GM12878 (cell line): Measurements from ENCODE around the gene CD82. TPM values are rescaled to one million over a fixed set of nuclear protein-coding genes. Genes with fewer than 3 reads are reported as not detected.

Source experiments
- ATAC-seq: fragments of 200-7000 bp; cut with Tn5 transposase; 3 replicates; pipeline ENCODE4 v1.9.1; 2020; ENCODE audit warnings: mild to moderate bottlenecking, moderate library complexity
- BruUV-seq: library from RNA; stranded (reverse); fragments of 400-500 nt; replicated peaks from 2 replicates; lab custom pipeline; 2021; lab: Mats Ljungman, UMichigan
- CTCF ChIA-PET: fragments of 300-600 bp; sonication (Branson Sonifier 250); formaldehyde crosslinking; extraction: SDS; loops from one replicate; lab custom pipeline; 2021; ENCODE audit warnings: inconsistent platforms; lab: Yijun Ruan, JAX
- POLR2A ChIA-PET: fragments of 350-600 bp; formaldehyde crosslinking; extraction: SDS; loops from one replicate; lab custom pipeline; 2021; ENCODE audit warnings: inconsistent platforms; lab: Charles Lee
- RAD21 ChIA-PET: fragments of 300-600 bp; sonication (Branson Sonifier 250); formaldehyde crosslinking; loops from one replicate; lab custom pipeline; 2023; ENCODE audit warnings: antibody characterized with exemption; ENCODE audit not compliant: unreplicated experiment; lab: Charles Lee
- SMC1A ChIA-PET: fragments of 300-600 bp; sonication (Branson Sonifier 250); formaldehyde crosslinking; loops from one replicate; lab custom pipeline; 2023; ENCODE audit not compliant: unreplicated experiment, uncharacterized antibody; lab: Charles Lee
- DNase-seq: peaks from one replicate; pipeline ENCODE4 v3.0.0-alpha.2; 2011; ENCODE audit warnings: low read depth, low spot score
- FAIRE-seq: peaks from 3 replicates; lab custom pipeline; 2011; peaks lifted over from hg19 to GRCh38; lab: Jason Lieb, UNC
- H2AFZ ChIP-seq: 2 replicates; pipeline ENCODE4 v1.6.0; 2011; ENCODE audit warnings: low read depth, low read length, control low read depth; ENCODE audit not compliant: control insufficient read depth
- H3K27ac ChIP-seq: 2 replicates; pipeline ENCODE4 v1.5.1; 2011; ENCODE audit warnings: control low read depth; ENCODE audit not compliant: control insufficient read depth, insufficient read depth
- H3K27me3 ChIP-seq, 2 experiments: replicated peaks in 1 of 2; 2 replicates each; pipeline versions ENCODE4 v1.6.0 to v1.6.1; 2011; ENCODE audit warnings: low read length in 1 of 2; ENCODE audit not compliant: control insufficient read depth in 2 of 2, insufficient read depth in 2 of 2
- H3K36me3 ChIP-seq, 2 experiments: 2 replicates each; pipeline ENCODE4 v1.5.1; 2011; ENCODE audit warnings: low read length in 1 of 2; ENCODE audit not compliant: control insufficient read depth in 2 of 2, insufficient read depth in 2 of 2
- H3K4me1 ChIP-seq: 2 replicates; pipeline ENCODE4 v1.6.1; 2011; ENCODE audit warnings: mild to moderate bottlenecking, low read length, moderate library complexity, mixed read lengths; ENCODE audit not compliant: control insufficient read depth, insufficient read depth
- H3K4me2 ChIP-seq: 2 replicates; pipeline ENCODE4 v1.6.0; 2011; ENCODE audit warnings: control low read depth; ENCODE audit not compliant: control insufficient read depth, insufficient read depth
- H3K4me3 ChIP-seq: fragments of 200-600 bp; sonication (generic); 2 replicates; pipeline ENCODE4 v1.5.1; 2016
- H3K79me2 ChIP-seq: 2 replicates; pipeline ENCODE4 v1.6.0; 2011; ENCODE audit warnings: low read length; ENCODE audit not compliant: control insufficient read depth, insufficient read depth
- H3K9ac ChIP-seq: 2 replicates; pipeline ENCODE4 v1.8.0; 2011; ENCODE audit warnings: low read length, control low read depth, mixed read lengths; ENCODE audit not compliant: control insufficient read depth, insufficient read depth
- H3K9me3 ChIP-seq: replicated peaks from 3 replicates; pipeline ENCODE4 v1.5.1; 2011; ENCODE audit warnings: mild to moderate bottlenecking, low read length; ENCODE audit not compliant: control insufficient read depth, insufficient read depth
- H4K20me1 ChIP-seq: 2 replicates; pipeline ENCODE4 v1.6.0; 2011; ENCODE audit not compliant: control insufficient read depth, insufficient read depth
- CHD1 ChIP-seq: IDR thresholded peaks from 2 replicates; pipeline ENCODE4 v1.6.1; 2012; ENCODE audit warnings: low read depth, low read length, improper control_type of control experiment
- ELK1 ChIP-seq: IDR thresholded peaks from 2 replicates; pipeline ENCODE4 v1.6.1; 2012; ENCODE audit warnings: low read depth, low read length, improper control_type of control experiment
- HDAC2 ChIP-seq: fragments of 200-600 bp; sonication (generic); IDR thresholded peaks from 2 replicates; pipeline ENCODE4 v1.6.1; 2017
- IKZF2 ChIP-seq, 2 experiments: fragments of 450-650 bp; IDR thresholded peaks; 2 replicates each; pipeline ENCODE4 v1.6.1; 2017; ENCODE audit warnings: mild to moderate bottlenecking in 2 of 2, moderate library complexity in 2 of 2
- MEF2A ChIP-seq: IDR thresholded peaks from 2 replicates; pipeline ENCODE4 v1.6.1; 2011; ENCODE audit warnings: low read depth, mild to moderate bottlenecking, low read length, moderate library complexity; ENCODE audit not compliant: insufficient read depth
- MXI1 ChIP-seq: fragments of 150-350 bp; IDR thresholded peaks from 2 replicates; pipeline ENCODE4 v1.6.1; 2011; ENCODE audit warnings: low read depth, mild to moderate bottlenecking, inconsistent platforms, low read length, improper control_type of control experiment
- NR2C1 ChIP-seq: fragments of 450-650 bp; IDR thresholded peaks from 2 replicates; pipeline ENCODE4 v1.6.1; 2017; ENCODE audit warnings: antibody characterized with exemption, mild to moderate bottlenecking, moderate library complexity
- SIX5 ChIP-seq: IDR thresholded peaks from 2 replicates; pipeline ENCODE4 v1.6.1; 2011; ENCODE audit warnings: mild to moderate bottlenecking, low read depth, low read length, moderate library complexity; ENCODE audit not compliant: severe bottlenecking
- SPI1 ChIP-seq: IDR thresholded peaks from 2 replicates; pipeline ENCODE4 v1.6.1; 2011; ENCODE audit warnings: low read depth, mild to moderate bottlenecking, low read length, moderate library complexity, borderline replicate concordance; ENCODE audit not compliant: insufficient read depth
- ZBTB40 ChIP-seq: fragments of 450-650 bp; IDR thresholded peaks from 2 replicates; pipeline ENCODE4 v1.6.1; 2016; ENCODE audit warnings: mild to moderate bottlenecking, moderate library complexity, borderline replicate concordance
- ZNF24 ChIP-seq: fragments of 450-650 bp; IDR thresholded peaks from 2 replicates; pipeline ENCODE4 v1.6.1; 2017; ENCODE audit warnings: antibody characterized with exemption, mild to moderate bottlenecking
- WGBS: methylation state at CpG from one replicate; pipeline ENCODE4 v1.1.6; 2016; ENCODE audit warnings: low lambda C conversion rate; ENCODE audit not compliant: insufficient replicate concordance, insufficient coverage; ENCODE audit errors: missing lambda C conversion rate; 5-methylcytosine and 5-hydroxymethylcytosine counted together
- in situ Hi-C: fragments of 300-500 bp; cut with MboI; formaldehyde crosslinking; loops from 9 replicates; pipeline ENCODE4 v1.14.3; 2018; ENCODE audit warnings: mixed read lengths
- intact Hi-C: fragments of 100-400 bp; cut with micrococcal nuclease; formaldehyde crosslinking; loops from one replicate; pipeline ENCODE4 v1.14.2; 2022; ENCODE audit not compliant: unreplicated experiment
- polyA plus RNA-seq, 11 experiments: library from polyadenylated mRNA; depleted of rRNA in 4 of 11; unstranded in 6 of 11; stranded (reverse) in 5 of 11; fragments of >200 nt; fragmentation: Nextera tagmentation in 4 of 11; fragmentation: Illumina TruSeq in 1 of 11; extraction: Ambion mirVana in 4 of 11; extraction: Trizol in 1 of 11; gene quantifications; 1 replicate in 1 of 11; 2 replicates in 10 of 11; pipeline versions ENCODE4 v1.2.1 to v1.2.3, GENCODE V29; 2011 to 2016; ENCODE audit warnings: inconsistent platforms in 2 of 11, missing spikeins in 2 of 11, low read depth in 1 of 11
- total RNA-seq, 4 experiments: library from RNA; depleted of rRNA in 3 of 4; stranded (reverse); fragments of >200 nt in 3 of 4; fragmentation: Illumina TruSeq in 1 of 4; extraction: Trizol in 1 of 4; gene quantifications; 2 replicates each; pipeline versions ENCODE4 v1.2.1 to v1.2.3, GENCODE V29; 2013 to 2021

The CD82 gene
- total and polyA plus RNA-seq, 10 of the 15 experiments (the other 5 are each of a cell fraction or from before 2014, with no cell fraction given) = 5.2 to 180 (median 84.7) TPM

GRCh38 chr11:44518968-44519550, 46.4 kb upstream of the CD82 start:
- H3K4me1 ChIP-seq = no peaks in the 10 kb centered on the region
- CTCF ChIA-PET = no interaction called here
- no peaks in the 10 kb centered on the region for H3K36me3 ChIP-seq
- no peak overlapping the region for H3K4me2 ChIP-seq
- FAIRE-seq = no peak
- H3K27me3 ChIP-seq = peaks cover 0 to 5% of the 10 kb centered on the region in 2 experiments; a peak in 2 of 4 replicates
- no peaks in the 10 kb centered on the region for H4K20me1 ChIP-seq
- no TSS peak for BruUV-seq
- H2AFZ ChIP-seq = no peak overlapping the region
- H3K9me3 ChIP-seq = no peaks in the 10 kb centered on the region
- SMC1A ChIA-PET = no interaction called here
- no peaks in the 10 kb centered on the region for H3K79me2 ChIP-seq
- RAD21 ChIA-PET = no interaction called here
- no peak overlapping the region for H3K27ac ChIP-seq
- H3K9ac ChIP-seq = no peak overlapping the region
- POLR2A ChIA-PET = no interaction called here
- WGBS = 12% methylated on average over 4 of the region's 4 CpGs
- in situ Hi-C loops (no loop called here), intact Hi-C loops (no loop called here)
- no peak for ATAC-seq
- DNase-seq = no peak
- no peak overlapping the region for H3K4me3 ChIP-seq
- TF ChIP-seq SPI1 = peak; percentile 12; the same call in 1 of the 2 replicates
- no peak for TF ChIP-seq MXI1

- Histone ChIP-seq H3K79me2 (no peaks in the 10 kb centered on the region), H3K9ac (no peak overlapping the region), H3K27me3 (peaks cover 0 to 5% of the 10 kb centered on the region in 2 experiments; a peak in 2 of 4 replicates), H3K4me1 (no peaks in the 10 kb centered on the region), H3K4me2 (no peak overlapping the region), H3K36me3 (no peaks in the 10 kb centered on the region), H3K4me3 (no peak overlapping the region), H4K20me1 (no peaks in the 10 kb centered on the region), H2AFZ (no peak overlapping the region), H3K27ac (no peak overlapping the region), H3K9me3 (no peaks in the 10 kb centered on the region)
- intact Hi-C loops = no loop called here
- FAIRE-seq = no peak
- in situ Hi-C loops = no loop called here
- 33% methylated on average over 42 of the region's 43 CpGs for WGBS
- no peak for DNase-seq
- CTCF ChIA-PET = interaction anchor here (0.6 kb wide), 1 partner anchor 260 kb away, joined by 3 read pairs; no protein-coding TSS in a partner anchor
- POLR2A ChIA-PET = no interaction called here
- SMC1A ChIA-PET = no interaction called here
- no peak for ATAC-seq
- RAD21 ChIA-PET = no interaction called here
- no TSS peak for BruUV-seq
- TF ChIP-seq CHD1 (no peak), IKZF2 (IDR thresholded peaks at IDR 0.05) (no peak), SIX5 (no peak), NR2C1 (no peak), ZNF24 (no peak), HDAC2 (no peak), ELK1 (no peak), ZBTB40 (no peak), MEF2A (no peak)
Observed at GRCh38 chr11:44519989-44520737, 45.3 kb upstream of the CD82 start.
